Activated naive CD8-positive, alpha-beta T cell treated with anti-CD3 and anti-CD28 coated beads, Interleukin-2, amount 10 ng/mL, durations not matched to agents 7 days and 5 days (primary cell): ENCODE measurements around the gene CT45A8. TPM values are rescaled to one million over a fixed set of nuclear protein-coding genes. Genes with fewer than 3 reads are reported as not detected.

ENCODE experiments used
- total RNA-seq, 2 experiments: library from RNA; stranded (reverse); gene quantifications; one replicate each; pipeline ENCODE4 v1.2.3, GENCODE V29; 2021

Gene CT45A8
- total RNA-seq, 2 experiments from 2014 or later = not detected

Other genes with a start within 250 kb of the CT45A8 start
- gene CT45A1, start 140.9 kb downstream of the CT45A8 start, total RNA-seq = not detected
- gene CT45A3, start 86.3 kb downstream of the CT45A8 start, total RNA-seq = not detected
- not detected for gene CT45A5, start 69.0 kb downstream of the CT45A8 start, total RNA-seq
- not detected for gene CT45A6, start 51.8 kb downstream of the CT45A8 start, total RNA-seq
- not detected for gene CT45A2, start 34.5 kb downstream of the CT45A8 start, total RNA-seq
- not detected for gene CT45A7, start 17.3 kb downstream of the CT45A8 start, total RNA-seq
- gene CT45A9, start 17.3 kb upstream of the CT45A8 start, total RNA-seq = not detected
- gene CT45A10, start 38.9 kb upstream of the CT45A8 start, total RNA-seq = not detected
- not detected for gene SAGE1, start 39.2 kb upstream of the CT45A8 start, total RNA-seq
- 10 to 100 TPM; 17.5 to 18.7 TPM for gene MMGT1, start 119.5 kb upstream of the CT45A8 start, total RNA-seq
- 10 to 100 TPM; 14.6 to 17.3 TPM for gene SLC9A6, start 130.9 kb upstream of the CT45A8 start, total RNA-seq